ENCODE results near the gene CHRFAM7A.
"Not testable (repeated sequence)": the region's sequence is repeated elsewhere in the genome, so short reads cannot be mapped to it uniquely, and the experiment has no call there.

DNA sequence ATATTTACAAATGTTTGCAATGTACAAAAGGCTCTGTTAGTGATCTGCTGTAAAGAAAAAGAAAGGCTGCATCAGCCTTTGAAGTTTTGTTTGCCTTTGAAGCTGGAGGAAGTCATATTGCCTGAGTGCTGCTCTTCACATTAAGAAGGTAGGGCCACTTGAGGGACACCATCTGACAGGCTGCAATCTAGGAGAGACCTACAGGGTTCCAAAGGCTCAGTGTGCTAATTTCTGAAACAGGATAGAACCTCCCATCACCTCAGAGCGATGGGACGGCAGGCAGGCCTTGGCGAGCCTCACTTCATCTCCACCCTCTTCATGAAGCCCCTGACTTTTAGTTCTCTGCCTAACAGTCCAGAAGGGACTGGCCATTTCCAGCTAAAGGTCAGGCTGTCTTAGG, 77.6 kb downstream of the CHRFAM7A start:
- TF ChIP-seq CTCF, POLR2A (IDR thresholded peaks at IDR 0.05): not testable (repeated sequence)
